A673 (cell line): ENCODE data around the gene B4GALT4. TPM values are rescaled to one million over a fixed set of nuclear protein-coding genes. Genes with fewer than 3 reads are reported as not detected.

Experiments used
- BruUV-seq: library from RNA; stranded (reverse); fragments of 400-500 nt; replicated peaks from 2 replicates; lab custom pipeline; 2021; lab: Mats Ljungman, UMichigan
- CTCF ChIA-PET: fragments of 300-600 bp; sonication (Branson Sonifier 250); formaldehyde crosslinking; loops from one replicate; lab custom pipeline; 2022; ENCODE audit warnings: antibody characterized with exemption; lab: Charles Lee
- POLR2A ChIA-PET: fragments of 300-600 bp; sonication (Branson Sonifier 250); formaldehyde crosslinking; loops from one replicate; lab custom pipeline; 2022; ENCODE audit warnings: antibody characterized with exemption; ENCODE audit not compliant: low non-redundant PET; lab: Charles Lee
- DNase-seq: peaks from one replicate; pipeline ENCODE4 v3.0.0-alpha.2; 2015; ENCODE audit warnings: low spot score
- H3K27ac ChIP-seq: fragments of 200-600 bp; sonication (generic); 2 replicates; pipeline ENCODE4 v1.5.1; 2016; ENCODE audit warnings: mixed run types, low read depth, mild to moderate bottlenecking, mixed read lengths, antibody characterized with exemption, low read length; ENCODE audit not compliant: poor library complexity, severe bottlenecking
- H3K27me3 ChIP-seq: fragments of 200-600 bp; sonication (generic); replicated peaks from 2 replicates; pipeline ENCODE4 v1.6.1; 2017; ENCODE audit warnings: mixed run types, low read depth, mild to moderate bottlenecking, mixed read lengths, antibody characterized with exemption, low read length; ENCODE audit not compliant: insufficient read depth, poor library complexity
- H3K36me3 ChIP-seq: fragments of 200-600 bp; sonication (generic); 2 replicates; pipeline ENCODE4 v1.6.1; 2016; ENCODE audit warnings: mixed run types, mild to moderate bottlenecking, mixed read lengths, antibody characterized with exemption, low read length; ENCODE audit not compliant: insufficient read depth, poor library complexity, severe bottlenecking
- H3K4me1 ChIP-seq: fragments of 200-600 bp; sonication (generic); 2 replicates; pipeline ENCODE4 v1.6.1; 2017; ENCODE audit warnings: mixed run types, mild to moderate bottlenecking, mixed read lengths, antibody characterized with exemption, low read length; ENCODE audit not compliant: insufficient read depth, poor library complexity, severe bottlenecking
- H3K4me3 ChIP-seq: fragments of 200-600 bp; sonication (generic); 2 replicates; pipeline ENCODE4 v1.5.1; 2016; ENCODE audit warnings: low read depth, mixed run types, mild to moderate bottlenecking, mixed read lengths, low read length; ENCODE audit not compliant: poor library complexity, severe bottlenecking
- H3K9me3 ChIP-seq: fragments of 200-600 bp; sonication (generic); 2 replicates; pipeline ENCODE4 v1.6.1; 2016; ENCODE audit warnings: mixed run types, low read depth, mild to moderate bottlenecking, mixed read lengths, antibody characterized with exemption, low read length; ENCODE audit not compliant: poor library complexity, severe bottlenecking
- EZH2 ChIP-seq: fragments of 200-600 bp; sonication (generic); IDR thresholded peaks from 2 replicates; pipeline ENCODE4 v1.6.1; 2017; ENCODE audit warnings: borderline replicate concordance, low read depth, mild to moderate bottlenecking, mixed read lengths, antibody characterized with exemption, low read length; ENCODE audit not compliant: poor library complexity, severe bottlenecking
- intact Hi-C: fragments of 100-400 bp; cut with micrococcal nuclease; formaldehyde crosslinking; loops from one replicate; pipeline ENCODE4 v1.10.0; 2022; ENCODE audit not compliant: unreplicated experiment
- total RNA-seq: library from RNA; stranded (reverse); gene quantifications from 2 replicates; pipeline ENCODE4 v1.2.3, GENCODE V29; 2021
- TF ChIP-seq, protein P1 (sequence below): fragments of 300-800, 200-600 bp; sonication (generic); conservative IDR thresholded peaks from 2 replicates; pipeline ENCODE4 v1.5.1; 2017; ENCODE audit warnings: low read depth, mild to moderate bottlenecking, antibody characterized with exemption, low read length, moderate library complexity, mixed read lengths

B4GALT4 gene
- total RNA-seq, 1 experiment from 2014 or later, result 10.8 TPM

DNA sequence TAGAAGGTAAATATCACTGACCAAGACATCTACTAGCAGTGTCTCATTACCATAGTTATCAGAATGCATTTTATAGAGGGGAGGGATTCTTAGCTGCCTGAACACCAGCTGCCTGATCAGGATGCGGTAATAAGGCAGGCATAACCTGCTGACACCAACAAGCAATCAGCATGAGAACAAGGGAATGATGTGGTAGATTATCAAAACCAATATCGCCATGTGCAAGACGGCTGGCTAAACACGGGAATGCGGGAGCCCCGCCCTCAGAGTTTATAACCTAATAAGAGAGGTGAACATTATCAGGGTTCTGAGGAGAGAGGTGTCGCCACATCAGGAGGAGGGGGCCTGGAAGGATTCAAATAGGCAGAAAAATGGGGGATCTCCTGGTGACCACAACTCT, 20.5 kb downstream of the B4GALT4 start:
- Histone ChIP-seq H3K36me3 (peaks cover 8% of the 10 kb centered on the region), H3K4me3 (no peak overlapping the region), H3K4me1 (no peaks in the 10 kb centered on the region), H3K9me3 (no peaks in the 10 kb centered on the region), H3K27ac (no peak overlapping the region), H3K27me3 (no peaks in the 10 kb centered on the region)
- no TSS peak for BruUV-seq
- ChIA-PET POLR2A (no interaction called here), CTCF (no interaction called here)
- no peak for DNase-seq
- TF ChIP-seq, protein P1, sequence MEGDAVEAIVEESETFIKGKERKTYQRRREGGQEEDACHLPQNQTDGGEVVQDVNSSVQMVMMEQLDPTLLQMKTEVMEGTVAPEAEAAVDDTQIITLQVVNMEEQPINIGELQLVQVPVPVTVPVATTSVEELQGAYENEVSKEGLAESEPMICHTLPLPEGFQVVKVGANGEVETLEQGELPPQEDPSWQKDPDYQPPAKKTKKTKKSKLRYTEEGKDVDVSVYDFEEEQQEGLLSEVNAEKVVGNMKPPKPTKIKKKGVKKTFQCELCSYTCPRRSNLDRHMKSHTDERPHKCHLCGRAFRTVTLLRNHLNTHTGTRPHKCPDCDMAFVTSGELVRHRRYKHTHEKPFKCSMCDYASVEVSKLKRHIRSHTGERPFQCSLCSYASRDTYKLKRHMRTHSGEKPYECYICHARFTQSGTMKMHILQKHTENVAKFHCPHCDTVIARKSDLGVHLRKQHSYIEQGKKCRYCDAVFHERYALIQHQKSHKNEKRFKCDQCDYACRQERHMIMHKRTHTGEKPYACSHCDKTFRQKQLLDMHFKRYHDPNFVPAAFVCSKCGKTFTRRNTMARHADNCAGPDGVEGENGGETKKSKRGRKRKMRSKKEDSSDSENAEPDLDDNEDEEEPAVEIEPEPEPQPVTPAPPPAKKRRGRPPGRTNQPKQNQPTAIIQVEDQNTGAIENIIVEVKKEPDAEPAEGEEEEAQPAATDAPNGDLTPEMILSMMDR, result no peak
- TF ChIP-seq EZH2, result no peak
- intact Hi-C loops, result no loop called here

DNA sequence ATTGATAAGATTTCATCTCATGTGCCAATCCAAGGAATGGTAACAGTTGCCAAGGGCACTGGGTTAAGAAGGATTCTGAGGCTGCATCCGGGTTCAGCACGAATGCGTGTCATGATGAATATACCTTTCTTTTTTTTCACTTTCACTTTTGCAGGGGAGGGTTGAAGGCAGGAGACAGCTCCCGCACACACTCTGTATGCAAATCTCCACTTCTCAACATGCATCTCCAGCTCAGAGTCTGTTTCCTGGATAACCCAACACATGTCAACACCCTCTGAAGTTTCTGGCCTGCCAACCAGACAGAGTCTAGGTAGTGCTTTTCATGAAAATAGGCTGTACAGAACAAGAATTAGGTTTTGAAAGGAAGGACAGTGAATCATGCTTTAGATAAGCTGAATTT, 21.6 kb downstream of the B4GALT4 start:
- no peak for DNase-seq
- Histone ChIP-seq H3K9me3 (no peaks in the 10 kb centered on the region), H3K27ac (no peak overlapping the region), H3K36me3 (peaks cover 8% of the 10 kb centered on the region), H3K4me1 (no peaks in the 10 kb centered on the region), H3K27me3 (no peaks in the 10 kb centered on the region), H3K4me3 (no peak overlapping the region)
- CTCF ChIA-PET, result no interaction called here
- BruUV-seq, result no TSS peak
- POLR2A ChIA-PET, result no interaction called here
- intact Hi-C loops, result no loop called here
- TF ChIP-seq, protein P1, result no peak
- no peak for TF ChIP-seq EZH2

DNA sequence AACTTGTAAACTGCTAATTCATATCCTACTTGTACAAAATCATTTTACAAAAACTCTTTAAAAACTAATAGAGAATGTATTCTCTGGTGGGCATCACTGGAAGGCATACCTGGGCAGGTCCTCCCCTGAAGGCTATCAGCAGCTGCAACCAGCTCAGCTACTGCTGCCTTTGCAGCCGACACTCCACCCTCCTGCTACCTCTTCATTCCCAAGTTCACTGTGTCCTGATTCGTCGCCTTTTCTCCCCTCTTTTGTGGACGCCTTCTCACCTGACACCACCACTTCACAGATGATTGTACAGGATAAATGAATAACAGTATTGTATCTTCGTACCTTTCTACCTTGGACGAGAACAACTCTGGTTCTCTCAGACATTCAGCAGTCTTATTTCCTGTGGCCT, 28.9 kb downstream of the B4GALT4 start:
- DNase-seq, result no peak
- Histone ChIP-seq H3K27ac (no peak overlapping the region), H3K36me3 (peaks cover 5% of the 10 kb centered on the region), H3K4me1 (no peaks in the 10 kb centered on the region), H3K27me3 (no peaks in the 10 kb centered on the region), H3K9me3 (no peaks in the 10 kb centered on the region), H3K4me3 (no peak overlapping the region)
- ChIA-PET CTCF (no interaction called here), POLR2A (no interaction called here)
- intact Hi-C loops, result no loop called here
- TF ChIP-seq EZH2, result no peak
- TF ChIP-seq, protein P1, result no peak
- no TSS peak for BruUV-seq
